Peyer's patch (tissue), 4 donors: ENCODE measurements around the gene CEMIP.

ENCODE experiments used
- CTCF ChIP-seq, 6 experiments: fragments of 450-650 bp in 4 of 6; fragments of 200-600 bp in 2 of 6; sonication (generic) in 1 of 6; IDR thresholded peaks; one replicate each; pipeline ENCODE4 v1.5.1; 2017 to 2019; ENCODE audit warnings: antibody characterized with exemption in 6 of 6, mild to moderate bottlenecking in 3 of 6, moderate library complexity in 1 of 6
- POLR2A ChIP-seq, 2 donors: fragments of 450-650 bp; IDR thresholded peaks; one replicate each; pipeline ENCODE4 v1.5.1; 2017; ENCODE audit warnings: antibody characterized with exemption in 2 of 2, mild to moderate bottlenecking in 2 of 2, moderate library complexity in 2 of 2

GRCh38 chr15:80752204-80752603, 27.0 kb upstream of the CEMIP start:
- TF ChIP-seq POLR2A (IDR thresholded peaks at IDR 0.05) = no peak
- TF ChIP-seq CTCF (IDR thresholded peaks at IDR 0.05) = no peak
